Duodenal mucosa (tissue), 2 donors: ENCODE measurements around the gene LENEP.

Experiments used
- H3K27ac ChIP-seq: one replicate; pipeline ENCODE4 v1.7.0; 2013; ENCODE audit warnings: low read depth, low read length
- H3K27me3 ChIP-seq, 2 donors: one replicate each; pipeline ENCODE4 v1.7.0; 2013; ENCODE audit warnings: low read length in 2 of 2, control low read depth in 1 of 2; ENCODE audit not compliant: insufficient read depth in 2 of 2, control insufficient read depth in 1 of 2
- H3K36me3 ChIP-seq, 2 donors: one replicate each; pipeline ENCODE4 v1.7.0; 2013; ENCODE audit warnings: low read length in 2 of 2, control low read depth in 1 of 2; ENCODE audit not compliant: insufficient read depth in 2 of 2, control insufficient read depth in 1 of 2
- H3K4me1 ChIP-seq, 2 donors: one replicate each; pipeline ENCODE4 v1.7.0; 2013; ENCODE audit warnings: low read length in 2 of 2, control low read depth in 1 of 2; ENCODE audit not compliant: insufficient read depth in 2 of 2, control insufficient read depth in 1 of 2
- H3K4me3 ChIP-seq, 2 donors: one replicate each; pipeline ENCODE4 v1.7.0; 2013; ENCODE audit warnings: low read length in 2 of 2, low read depth in 1 of 2
- H3K9ac ChIP-seq, 2 donors: one replicate each; pipeline ENCODE4 v1.7.0; 2013; ENCODE audit warnings: low read length in 2 of 2, low read depth in 1 of 2
- H3K9me3 ChIP-seq, 2 donors: one replicate each; pipeline ENCODE4 v1.7.0; 2013; ENCODE audit warnings: low read length in 2 of 2, control low read depth in 1 of 2; ENCODE audit not compliant: control insufficient read depth in 1 of 2

LENEP gene

GRCh38 chr1:155003766-155004351 lies 10.5 kb downstream of the LENEP start:
- Histone ChIP-seq H3K27ac (peak overlapping the region; percentile 98), H3K9ac (peak overlapping the region; percentile 98 to 99), H3K9me3 (no peaks in the 10 kb centered on the region), H3K27me3 (no peaks in the 10 kb centered on the region), H3K4me1 (peaks cover 45 to 55% of the 10 kb centered on the region in 2 donors), H3K4me3 (peak overlapping the region; percentile 96 to 97), H3K36me3 (no peaks in the 10 kb centered on the region)

- H3K4me3 ChIP-seq: peak overlapping the region; percentile 96 to 97
- no peaks in the 10 kb centered on the region for H3K27me3 ChIP-seq
- peaks cover 42 to 57% of the 10 kb centered on the region in 2 donors for H3K4me1 ChIP-seq
- peak overlapping the region; percentile 98 to 99 for H3K9ac ChIP-seq
- H3K36me3 ChIP-seq: no peaks in the 10 kb centered on the region
- peak overlapping the region; percentile 98 for H3K27ac ChIP-seq
- no peaks in the 10 kb centered on the region for H3K9me3 ChIP-seq
These were observed 11.1 kb downstream of the LENEP start for GRCh38 chr1:155004352-155005075.

GRCh38 chr1:155005076-155006011 lies 12.0 kb downstream of the LENEP start:
- Histone ChIP-seq H3K4me3 (peak overlapping the region; percentile 96 to 97), H3K27me3 (no peaks in the 10 kb centered on the region), H3K9ac (peak overlapping the region; percentile 98 to 99), H3K9me3 (no peaks in the 10 kb centered on the region), H3K4me1 (peaks cover 42 to 58% of the 10 kb centered on the region in 2 donors), H3K36me3 (no peaks in the 10 kb centered on the region), H3K27ac (peak overlapping the region; percentile 98)

- Histone ChIP-seq H3K4me1 (peaks cover 55 to 70% of the 10 kb centered on the region in 2 donors), H3K4me3 (peak overlapping the region; percentile 9 to 97), H3K9me3 (no peaks in the 10 kb centered on the region), H3K27me3 (no peaks in the 10 kb centered on the region), H3K9ac (peak overlapping the region; percentile 84 to 99), H3K27ac (peak overlapping the region; percentile 98), H3K36me3 (no peaks in the 10 kb centered on the region)
These were observed 13.3 kb downstream of the LENEP start for GRCh38 chr1:155006601-155007101.

- Histone ChIP-seq H3K4me3 (peak overlapping the region; percentile 66 to 70), H3K27ac (peak overlapping the region; percentile 98), H3K36me3 (no peaks in the 10 kb centered on the region), H3K4me1 (peaks cover 61 to 77% of the 10 kb centered on the region in 2 donors), H3K27me3 (no peaks in the 10 kb centered on the region), H3K9me3 (no peaks in the 10 kb centered on the region), H3K9ac (peak overlapping the region; percentile 84 to 85)
These were observed 14.0 kb downstream of the LENEP start for GRCh38 chr1:155007251-155007828.

- H3K9ac ChIP-seq: peak overlapping the region; percentile 84 to 85
- H3K9me3 ChIP-seq: no peaks in the 10 kb centered on the region
- H3K36me3 ChIP-seq: peaks cover 0 to 5% of the 10 kb centered on the region in 2 donors
- H3K4me1 ChIP-seq: peaks cover 70 to 86% of the 10 kb centered on the region in 2 donors
- H3K4me3 ChIP-seq: peak overlapping the region; percentile 66 to 70
- H3K27me3 ChIP-seq: no peaks in the 10 kb centered on the region
- H3K27ac ChIP-seq: peak overlapping the region; percentile 98
These were observed 14.9 kb downstream of the LENEP start for GRCh38 chr1:155008015-155008941.

- H3K27me3 ChIP-seq: no peaks in the 10 kb centered on the region
- H3K27ac ChIP-seq: peak overlapping the region; percentile 98
- H3K36me3 ChIP-seq: peaks cover 5 to 11% of the 10 kb centered on the region in 2 donors
- peak overlapping the region; percentile 66 to 70 for H3K4me3 ChIP-seq
- H3K9me3 ChIP-seq: no peaks in the 10 kb centered on the region
- peak overlapping the region; percentile 74 to 85 for H3K9ac ChIP-seq
- peaks cover 77 to 91% of the 10 kb centered on the region in 2 donors for H3K4me1 ChIP-seq
These were observed 15.9 kb downstream of the LENEP start for GRCh38 chr1:155009221-155009711.

GRCh38 chr1:155009742-155010141 lies 16.4 kb downstream of the LENEP start:
- Histone ChIP-seq H3K27me3 (no peaks in the 10 kb centered on the region), H3K4me1 (peaks cover 77 to 91% of the 10 kb centered on the region in 2 donors), H3K9ac (peak overlapping the region; percentile 64 to 85), H3K4me3 (peak overlapping the region; percentile 66 to 70), H3K9me3 (no peaks in the 10 kb centered on the region), H3K27ac (peak overlapping the region; percentile 98), H3K36me3 (peaks cover 10 to 16% of the 10 kb centered on the region in 2 donors)
